Stomach (tissue), 4 donors: Measurements from ENCODE around the gene NEK10.

Experiments used
- CTCF ChIP-seq, 7 experiments: fragments of 450-650 bp in 4 of 7; fragments of 200-600 bp in 3 of 7; sonication (generic) in 3 of 7; IDR thresholded peaks; one replicate each; pipeline ENCODE4 v1.5.1; 2016 to 2019; ENCODE audit warnings: antibody characterized with exemption in 7 of 7, control low read depth in 2 of 7, mild to moderate bottlenecking in 1 of 7
- EP300 ChIP-seq: sonication (generic); formaldehyde crosslinking; IDR thresholded peaks from one replicate; pipeline ENCODE4 v1.6.1; 2017; ENCODE audit warnings: antibody characterized with exemption
- POLR2A ChIP-seq, 4 donors: fragments of 450-650 bp; IDR thresholded peaks; one replicate each; pipeline ENCODE4 v1.6.1; 2016; ENCODE audit warnings: antibody characterized with exemption in 4 of 4, control low read depth in 2 of 4, mild to moderate bottlenecking in 1 of 4, moderate library complexity in 1 of 4
- POLR2AphosphoS5 ChIP-seq, 3 donors: sonication (generic); formaldehyde crosslinking; IDR thresholded peaks; one replicate each; pipeline ENCODE4 v1.6.1; 2016; ENCODE audit warnings: antibody characterized with exemption in 3 of 3

- no peak for TF ChIP-seq POLR2A (IDR thresholded peaks at IDR 0.05)
- TF ChIP-seq CTCF (IDR thresholded peaks at IDR 0.05), result no peak
- TF ChIP-seq EP300, result no peak
- TF ChIP-seq POLR2AphosphoS5 (IDR thresholded peaks at IDR 0.05), result no peak
These were observed 183.8 kb downstream of the NEK10 start for GRCh38 chr3:27185231-27185989.
